ENCODE results near the gene ZNF76. TPM values are rescaled to one million over a fixed set of nuclear protein-coding genes. Genes with fewer than 3 reads are reported as not detected.
A peak's percentile ranks its signal among the peaks of the same experiment; 100 is the strongest.

The ZNF76 gene
- total RNA-seq, 6 experiments from 2014 or later: 14.4 to 19.8 (median 17.6) TPM

DNA sequence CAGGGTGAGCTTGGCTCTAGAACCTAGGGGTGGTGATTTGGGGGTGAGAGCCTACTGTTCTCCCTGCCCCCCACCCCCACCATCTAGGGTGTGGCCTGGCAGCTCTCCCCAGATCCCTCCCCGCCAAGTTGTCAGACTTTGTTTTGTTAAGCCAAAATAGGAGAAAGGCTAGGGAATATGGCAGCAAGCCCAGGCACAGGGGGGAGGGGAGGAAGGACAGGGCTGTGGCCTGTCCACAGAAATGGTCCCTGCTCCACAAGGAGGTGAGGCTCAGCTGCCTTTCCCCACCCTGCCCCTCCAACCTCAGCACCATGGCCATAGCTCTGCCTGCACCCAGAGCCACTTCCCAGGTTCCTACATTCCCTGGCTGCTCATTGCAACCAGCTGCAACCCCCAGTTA is 28.6 kb upstream of the ZNF76 start:
- TF ChIP-seq, protein P1, sequence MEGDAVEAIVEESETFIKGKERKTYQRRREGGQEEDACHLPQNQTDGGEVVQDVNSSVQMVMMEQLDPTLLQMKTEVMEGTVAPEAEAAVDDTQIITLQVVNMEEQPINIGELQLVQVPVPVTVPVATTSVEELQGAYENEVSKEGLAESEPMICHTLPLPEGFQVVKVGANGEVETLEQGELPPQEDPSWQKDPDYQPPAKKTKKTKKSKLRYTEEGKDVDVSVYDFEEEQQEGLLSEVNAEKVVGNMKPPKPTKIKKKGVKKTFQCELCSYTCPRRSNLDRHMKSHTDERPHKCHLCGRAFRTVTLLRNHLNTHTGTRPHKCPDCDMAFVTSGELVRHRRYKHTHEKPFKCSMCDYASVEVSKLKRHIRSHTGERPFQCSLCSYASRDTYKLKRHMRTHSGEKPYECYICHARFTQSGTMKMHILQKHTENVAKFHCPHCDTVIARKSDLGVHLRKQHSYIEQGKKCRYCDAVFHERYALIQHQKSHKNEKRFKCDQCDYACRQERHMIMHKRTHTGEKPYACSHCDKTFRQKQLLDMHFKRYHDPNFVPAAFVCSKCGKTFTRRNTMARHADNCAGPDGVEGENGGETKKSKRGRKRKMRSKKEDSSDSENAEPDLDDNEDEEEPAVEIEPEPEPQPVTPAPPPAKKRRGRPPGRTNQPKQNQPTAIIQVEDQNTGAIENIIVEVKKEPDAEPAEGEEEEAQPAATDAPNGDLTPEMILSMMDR (IDR thresholded peaks at IDR 0.05): no peak
- no peak for TF ChIP-seq POLR2A (IDR thresholded peaks at IDR 0.05)
- peaks cover 0 to 16% (median 2%) of the 10 kb centered on the region in 4 donors for H3K4me1 ChIP-seq
- no peaks in the 10 kb centered on the region for H3K9me3 ChIP-seq
- no peaks in the 10 kb centered on the region for H3K27me3 ChIP-seq
- intact Hi-C loops (cut with DNase I): loop anchor here in 1 of 2 donors (10.0 kb wide), 1 partner anchor 86 kb away; the partner anchor contains the start of gene TCP11
- H3K36me3 ChIP-seq: no peaks in the 10 kb centered on the region
- DNase-seq: peak; percentile 58 to 88 (median 88)
- 50% methylated on average over 1 of the region's 1 CpG for WGBS (ENCODE audit: insufficient coverage, low coverage, low lambda C conversion rate, missing lambda C conversion rate)
- no peak overlapping the region for H3K4me3 ChIP-seq
- peak; percentile 70 to 90 (median 73) for ATAC-seq
- peak overlapping the region in 1 of 3 donors; percentile 24 for H3K27ac ChIP-seq

DNA sequence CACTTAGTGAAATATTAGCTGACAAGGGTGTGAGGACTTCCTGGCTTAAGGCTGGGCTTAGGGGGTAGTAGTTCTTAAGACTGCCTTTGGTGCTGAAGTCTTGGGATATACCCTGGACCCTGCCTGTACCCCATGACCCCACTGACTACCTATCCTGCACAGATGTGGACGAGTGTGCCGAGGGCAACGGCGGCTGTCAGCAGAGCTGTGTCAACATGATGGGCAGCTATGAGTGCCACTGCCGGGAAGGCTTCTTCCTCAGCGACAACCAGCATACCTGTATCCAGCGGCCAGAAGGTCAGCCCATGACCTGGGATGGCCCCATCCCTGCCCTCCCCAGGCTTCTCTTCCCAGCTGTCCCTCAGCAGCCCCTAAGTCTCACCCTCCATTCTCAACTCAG is 28.0 kb upstream of the ZNF76 start:
- TF ChIP-seq, protein P1 (IDR thresholded peaks at IDR 0.05): no peak
- TF ChIP-seq POLR2A (IDR thresholded peaks at IDR 0.05): no peak
- Histone ChIP-seq H3K27ac (peak overlapping the region in 1 of 3 donors; percentile 24), H3K4me1 (peaks cover 0 to 16% (median 2%) of the 10 kb centered on the region in 4 donors), H3K9me3 (no peaks in the 10 kb centered on the region), H3K4me3 (no peak overlapping the region), H3K36me3 (no peaks in the 10 kb centered on the region), H3K27me3 (no peaks in the 10 kb centered on the region)
- ATAC-seq (peak; percentile 20 to 45 (median 37)), DNase-seq (no peak)
- intact Hi-C loops (cut with DNase I): loop anchor here in 1 of 2 donors (10.0 kb wide), 1 partner anchor 87 kb away; the partner anchor contains the start of gene TCP11
- 54% methylated on average over 5 of the region's 7 CpGs for WGBS (ENCODE audit: insufficient coverage, low coverage, low lambda C conversion rate, missing lambda C conversion rate)

DNA sequence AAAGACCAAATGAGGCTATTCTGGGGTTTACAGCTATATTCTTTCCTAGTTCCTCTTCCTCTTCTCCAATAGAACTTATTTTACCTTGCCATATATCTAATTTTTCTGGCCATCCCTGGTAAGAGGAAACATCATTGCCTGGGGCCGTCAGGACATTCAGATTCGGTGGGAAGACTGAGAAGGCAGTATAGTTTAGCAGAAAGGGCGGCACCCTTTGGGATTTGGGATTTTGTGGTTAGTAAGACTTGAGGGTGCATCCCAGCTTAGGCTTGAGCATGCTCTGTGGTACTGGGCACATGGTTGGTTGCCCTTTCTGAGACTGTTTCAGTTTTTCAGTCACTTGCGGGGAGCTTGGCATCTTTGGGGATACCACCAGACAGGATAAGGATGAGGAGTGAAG is 24.6 kb upstream of the ZNF76 start:
- ATAC-seq: no peak
- H3K27me3 ChIP-seq: no peaks in the 10 kb centered on the region
- WGBS (ENCODE audit: insufficient coverage, low coverage, low lambda C conversion rate, missing lambda C conversion rate): 81% methylated on average over 4 of the region's 4 CpGs
- no peak overlapping the region for H3K27ac ChIP-seq
- H3K4me1 ChIP-seq: peaks cover 0 to 16% (median 2%) of the 10 kb centered on the region in 4 donors
- H3K9me3 ChIP-seq: no peaks in the 10 kb centered on the region
- DNase-seq: no peak
- no peak for TF ChIP-seq POLR2A (IDR thresholded peaks at IDR 0.05)
- TF ChIP-seq, protein P1 (IDR thresholded peaks at IDR 0.05): no peak
- H3K4me3 ChIP-seq: no peak overlapping the region
- H3K36me3 ChIP-seq: no peaks in the 10 kb centered on the region
- intact Hi-C loops (cut with DNase I): loop anchor here in 1 of 2 donors (10.0 kb wide), 1 partner anchor 90 kb away; the partner anchor contains the start of gene TCP11

DNA sequence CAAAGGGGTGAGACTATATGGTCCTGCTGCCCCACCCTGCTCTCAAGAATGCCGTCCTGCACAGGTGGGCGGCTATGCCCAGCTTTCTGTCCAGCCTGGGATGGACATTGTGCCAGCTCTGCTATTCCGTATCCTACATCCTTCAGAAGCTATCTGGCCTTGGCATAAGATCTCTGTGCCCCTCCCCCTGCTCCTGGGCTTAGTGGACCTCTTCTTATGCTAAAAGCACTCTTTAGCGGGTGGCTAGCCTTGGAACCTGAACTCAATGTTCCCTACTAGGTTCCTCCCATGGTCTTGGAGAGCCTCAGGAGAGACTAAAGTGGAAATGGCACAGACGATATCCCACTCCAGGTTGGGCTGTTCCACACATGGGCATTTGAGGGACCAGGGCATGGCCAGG is 23.3 kb upstream of the ZNF76 start:
- 100% methylated on average over 2 of the region's 5 CpGs for WGBS (ENCODE audit: insufficient coverage, low coverage, low lambda C conversion rate, missing lambda C conversion rate)
- TF ChIP-seq, protein P1 (IDR thresholded peaks at IDR 0.05): no peak
- no peak for TF ChIP-seq POLR2A (IDR thresholded peaks at IDR 0.05)
- no peaks in the 10 kb centered on the region for H3K27me3 ChIP-seq

More for the DNA sequence above, 23.3 kb upstream of the ZNF76 start:
- Histone ChIP-seq H3K9me3 (no peaks in the 10 kb centered on the region), H3K36me3 (no peaks in the 10 kb centered on the region), H3K4me1 (peaks cover 0 to 6% (median under 1%) of the 10 kb centered on the region in 4 donors), H3K4me3 (no peak overlapping the region), H3K27ac (no peak overlapping the region)
- no peak for DNase-seq
- ATAC-seq: no peak
- intact Hi-C loops (cut with DNase I): loop anchor here in 1 of 2 donors (10.0 kb wide), 1 partner anchor 91 kb away; the partner anchor contains the start of gene TCP11
